ENCODE measurements around the gene ZNF385A. TPM values are rescaled to one million over a fixed set of nuclear protein-coding genes. Genes with fewer than 3 reads are reported as not detected.

The ZNF385A gene
- total RNA-seq, 1 donor from 2014 or later, result 24.4 TPM

DNA sequence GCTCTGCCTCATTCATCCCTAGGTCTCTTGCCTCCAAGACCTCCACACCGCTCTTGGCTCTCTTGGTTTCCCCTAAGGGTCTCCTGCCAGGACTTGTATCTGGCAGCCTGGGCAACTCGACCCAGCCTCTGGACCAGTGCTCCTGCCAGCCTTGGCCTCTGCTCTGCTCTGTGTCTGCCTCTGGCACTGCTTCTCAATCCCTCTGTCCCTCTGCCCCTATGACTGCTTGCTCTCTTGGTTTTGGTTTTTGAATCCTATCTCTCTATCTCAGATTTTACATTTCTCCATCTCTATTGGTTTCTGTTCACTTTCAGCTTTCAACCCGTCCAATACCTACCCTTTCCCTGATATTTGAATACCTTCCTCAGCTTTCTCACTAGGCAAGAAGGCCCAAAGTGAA lies 28.3 kb upstream of the ZNF385A start:
- peak overlapping the region; percentile 73 for H3K4me2 ChIP-seq (ENCODE audit: low read length)
- H3K4me3 ChIP-seq (ENCODE audit: insufficient read depth, low read depth, low read length), result no peak overlapping the region
- no peaks in the 10 kb centered on the region for H3K9me3 ChIP-seq (ENCODE audit: insufficient read depth, low read depth, low read length)
- Mint-ChIP-seq H3K9me3 (ENCODE audit: unreplicated experiment) (no peaks in the 10 kb centered on the region), H3K4me3 (ENCODE audit: unreplicated experiment) (peak overlapping the region; percentile 74), H3K4me1 (ENCODE audit: low read depth, unreplicated experiment) (peaks cover 42% of the 10 kb centered on the region), H3K27me3 (ENCODE audit: low read depth, unreplicated experiment) (no peaks in the 10 kb centered on the region), H3K27ac (ENCODE audit: unreplicated experiment) (peak overlapping the region; percentile 24), H3K36me3 (ENCODE audit: low read depth, unreplicated experiment) (peaks cover 9% of the 10 kb centered on the region)
- peaks cover 50% of the 10 kb centered on the region for H3K4me1 ChIP-seq (ENCODE audit: insufficient read depth, low read length)
- peak overlapping the region; percentile 62 for H3K9ac ChIP-seq (ENCODE audit: low read length)
- DNase-seq (ENCODE audit: low read depth) (no peak), FAIRE-seq (no peak)
- peak overlapping the region; percentile 70 for H3K27ac ChIP-seq (ENCODE audit: low read depth, low read length)
- H2AFZ ChIP-seq (ENCODE audit: low read depth, low read length), result no peak overlapping the region
- H3K27me3 ChIP-seq (ENCODE audit: insufficient read depth, low read length), result no peaks in the 10 kb centered on the region
- H3K36me3 ChIP-seq (ENCODE audit: insufficient read depth, low read length), result peaks cover 19% of the 10 kb centered on the region
- peaks cover 86% of the 10 kb centered on the region for H4K20me1 ChIP-seq (ENCODE audit: insufficient read depth, low read length)
- TF ChIP-seq EZH2 (IDR thresholded peaks at IDR 0.05; ENCODE audit: insufficient read depth, low read length) (no peak), CTCF (IDR thresholded peaks at IDR 0.05; ENCODE audit: insufficient read depth, low read depth, low read length) (no peak)
- peaks cover 88% of the 10 kb centered on the region for H3K79me2 ChIP-seq (ENCODE audit: insufficient read depth, low read length)

GRCh38 chr12:54412348-54412747 lies 27.8 kb upstream of the ZNF385A start:
- Histone ChIP-seq H3K79me2 (ENCODE audit: insufficient read depth, low read length) (peaks cover 84% of the 10 kb centered on the region), H3K27me3 (ENCODE audit: insufficient read depth, low read length) (no peaks in the 10 kb centered on the region), H3K36me3 (ENCODE audit: insufficient read depth, low read length) (peaks cover 23% of the 10 kb centered on the region), H3K4me2 (ENCODE audit: low read length) (peak overlapping the region; percentile 73), H4K20me1 (ENCODE audit: insufficient read depth, low read length) (peaks cover 89% of the 10 kb centered on the region), H3K4me1 (ENCODE audit: insufficient read depth, low read length) (peaks cover 50% of the 10 kb centered on the region), H3K9me3 (ENCODE audit: insufficient read depth, low read depth, low read length) (no peaks in the 10 kb centered on the region), H3K9ac (ENCODE audit: low read length) (peak overlapping the region; percentile 62), H3K4me3 (ENCODE audit: insufficient read depth, low read depth, low read length) (no peak overlapping the region), H2AFZ (ENCODE audit: low read depth, low read length) (no peak overlapping the region), H3K27ac (ENCODE audit: low read depth, low read length) (peak overlapping the region; percentile 70)
- Mint-ChIP-seq H3K27me3 (ENCODE audit: low read depth, unreplicated experiment) (no peaks in the 10 kb centered on the region), H3K27ac (ENCODE audit: unreplicated experiment) (peak overlapping the region; percentile 66), H3K36me3 (ENCODE audit: low read depth, unreplicated experiment) (peaks cover 10% of the 10 kb centered on the region), H3K4me1 (ENCODE audit: low read depth, unreplicated experiment) (peaks cover 42% of the 10 kb centered on the region), H3K4me3 (ENCODE audit: unreplicated experiment) (no peak overlapping the region), H3K9me3 (ENCODE audit: unreplicated experiment) (no peaks in the 10 kb centered on the region)
- no peak for TF ChIP-seq EZH2 (IDR thresholded peaks at IDR 0.05; ENCODE audit: insufficient read depth, low read length)
- TF ChIP-seq CTCF (IDR thresholded peaks at IDR 0.05; ENCODE audit: insufficient read depth, low read depth, low read length), result no peak
- no peak for FAIRE-seq
- DNase-seq (ENCODE audit: low read depth), result no peak

- Histone ChIP-seq H3K9ac (ENCODE audit: low read length) (peak overlapping the region; percentile 62), H3K4me3 (ENCODE audit: insufficient read depth, low read depth, low read length) (no peak overlapping the region), H3K27me3 (ENCODE audit: insufficient read depth, low read length) (no peaks in the 10 kb centered on the region), H3K4me2 (ENCODE audit: low read length) (peak overlapping the region; percentile 73), H2AFZ (ENCODE audit: low read depth, low read length) (no peak overlapping the region), H4K20me1 (ENCODE audit: insufficient read depth, low read length) (peaks cover 85% of the 10 kb centered on the region), H3K36me3 (ENCODE audit: insufficient read depth, low read length) (peaks cover 29% of the 10 kb centered on the region), H3K79me2 (ENCODE audit: insufficient read depth, low read length) (peaks cover 77% of the 10 kb centered on the region), H3K27ac (ENCODE audit: low read depth, low read length) (peak overlapping the region; percentile 70), H3K4me1 (ENCODE audit: insufficient read depth, low read length) (peaks cover 46% of the 10 kb centered on the region), H3K9me3 (ENCODE audit: insufficient read depth, low read depth, low read length) (no peaks in the 10 kb centered on the region)
- no peak overlapping the region for H3K4me3 Mint-ChIP-seq (ENCODE audit: unreplicated experiment)
- H3K4me1 Mint-ChIP-seq (ENCODE audit: low read depth, unreplicated experiment), result peaks cover 36% of the 10 kb centered on the region
- DNase-seq (ENCODE audit: low read depth) (peak; percentile 89), FAIRE-seq (peak; percentile 78)
- TF ChIP-seq EZH2 (IDR thresholded peaks at IDR 0.05; ENCODE audit: insufficient read depth, low read length) (no peak), CTCF (IDR thresholded peaks at IDR 0.05; ENCODE audit: insufficient read depth, low read depth, low read length) (no peak)
- no peaks in the 10 kb centered on the region for H3K9me3 Mint-ChIP-seq (ENCODE audit: unreplicated experiment)
- H3K36me3 Mint-ChIP-seq (ENCODE audit: low read depth, unreplicated experiment), result peaks cover 12% of the 10 kb centered on the region
- peak overlapping the region; percentile 66 for H3K27ac Mint-ChIP-seq (ENCODE audit: unreplicated experiment)
- H3K27me3 Mint-ChIP-seq (ENCODE audit: low read depth, unreplicated experiment), result no peaks in the 10 kb centered on the region
Measured at GRCh38 chr12:54411391-54412241, 27.1 kb upstream of the ZNF385A start.
